ENCODE measurements around the gene NEMP2.
A peak's percentile ranks its signal among the peaks of the same experiment; 100 is the strongest.

Gene NEMP2

DNA sequence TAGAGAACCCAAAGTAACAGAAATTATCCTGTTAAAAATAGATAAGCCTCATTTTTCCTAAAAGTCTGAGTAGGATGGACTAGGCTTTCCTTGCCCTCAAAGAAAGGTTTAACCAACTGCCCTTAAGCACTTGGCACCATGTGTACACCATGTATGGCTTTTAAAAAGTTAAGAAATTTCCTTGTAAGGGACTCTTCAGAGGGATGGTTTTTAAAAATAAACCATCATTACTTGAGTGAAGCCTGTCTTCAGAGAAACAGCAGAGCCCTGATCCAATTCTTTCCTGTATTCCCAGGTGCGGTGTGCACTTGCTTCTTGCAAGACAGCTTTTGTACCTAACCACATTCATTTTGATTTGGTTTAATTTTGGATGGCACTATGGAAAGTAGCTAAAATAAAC lies 1.1 kb upstream of the NEMP2 start:
- ATAC-seq: peak; percentile 11; the same call in 1 of the 3 replicates
- TF ChIP-seq SNAI2 (CRISPR knock-in tag; IDR thresholded peaks at IDR 0.05) (no peak), CSDC2 (CRISPR knock-in tag; IDR thresholded peaks at IDR 0.05) (no peak), GLIS3 (CRISPR knock-in tag; IDR thresholded peaks at IDR 0.05) (no peak), PPARA (CRISPR knock-in tag; IDR thresholded peaks at IDR 0.05; ENCODE audit: borderline replicate concordance) (no peak), ZNF8 (CRISPR knock-in tag; IDR thresholded peaks at IDR 0.05) (no peak), ZNF70 (CRISPR knock-in tag; IDR thresholded peaks at IDR 0.05) (no peak), ISL1 (CRISPR knock-in tag; IDR thresholded peaks at IDR 0.05) (no peak), ZFP30 (CRISPR knock-in tag; IDR thresholded peaks at IDR 0.05) (no peak), TCF4 (CRISPR knock-in tag; IDR thresholded peaks at IDR 0.05; ENCODE audit: borderline replicate concordance) (no peak), BACH2 (CRISPR knock-in tag; IDR thresholded peaks at IDR 0.05; ENCODE audit: borderline replicate concordance) (no peak), TOX (CRISPR knock-in tag; IDR thresholded peaks at IDR 0.05; ENCODE audit: borderline replicate concordance) (no peak)
- TF ChIP-seq, protein P1, sequence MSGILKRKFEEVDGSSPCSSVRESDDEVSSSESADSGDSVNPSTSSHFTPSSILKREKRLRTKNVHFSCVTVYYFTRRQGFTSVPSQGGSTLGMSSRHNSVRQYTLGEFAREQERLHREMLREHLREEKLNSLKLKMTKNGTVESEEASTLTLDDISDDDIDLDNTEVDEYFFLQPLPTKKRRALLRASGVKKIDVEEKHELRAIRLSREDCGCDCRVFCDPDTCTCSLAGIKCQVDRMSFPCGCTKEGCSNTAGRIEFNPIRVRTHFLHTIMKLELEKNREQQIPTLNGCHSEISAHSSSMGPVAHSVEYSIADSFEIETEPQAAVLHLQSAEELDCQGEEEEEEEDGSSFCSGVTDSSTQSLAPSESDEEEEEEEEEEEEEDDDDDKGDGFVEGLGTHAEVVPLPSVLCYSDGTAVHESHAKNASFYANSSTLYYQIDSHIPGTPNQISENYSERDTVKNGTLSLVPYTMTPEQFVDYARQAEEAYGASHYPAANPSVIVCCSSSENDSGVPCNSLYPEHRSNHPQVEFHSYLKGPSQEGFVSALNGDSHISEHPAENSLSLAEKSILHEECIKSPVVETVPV (CRISPR knock-in tag; IDR thresholded peaks at IDR 0.05): no peak
- TF ChIP-seq, protein P2, sequence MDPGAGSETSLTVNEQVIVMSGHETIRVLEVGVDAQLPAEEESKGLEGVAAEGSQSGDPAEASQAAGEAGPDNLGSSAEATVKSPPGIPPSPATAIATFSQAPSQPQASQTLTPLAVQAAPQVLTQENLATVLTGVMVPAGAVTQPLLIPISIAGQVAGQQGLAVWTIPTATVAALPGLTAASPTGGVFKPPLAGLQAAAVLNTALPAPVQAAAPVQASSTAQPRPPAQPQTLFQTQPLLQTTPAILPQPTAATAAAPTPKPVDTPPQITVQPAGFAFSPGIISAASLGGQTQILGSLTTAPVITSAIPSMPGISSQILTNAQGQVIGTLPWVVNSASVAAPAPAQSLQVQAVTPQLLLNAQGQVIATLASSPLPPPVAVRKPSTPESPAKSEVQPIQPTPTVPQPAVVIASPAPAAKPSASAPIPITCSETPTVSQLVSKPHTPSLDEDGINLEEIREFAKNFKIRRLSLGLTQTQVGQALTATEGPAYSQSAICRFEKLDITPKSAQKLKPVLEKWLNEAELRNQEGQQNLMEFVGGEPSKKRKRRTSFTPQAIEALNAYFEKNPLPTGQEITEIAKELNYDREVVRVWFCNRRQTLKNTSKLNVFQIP (CRISPR knock-in tag; IDR thresholded peaks at IDR 0.05; ENCODE audit: borderline replicate concordance, low read depth): no peak

DNA sequence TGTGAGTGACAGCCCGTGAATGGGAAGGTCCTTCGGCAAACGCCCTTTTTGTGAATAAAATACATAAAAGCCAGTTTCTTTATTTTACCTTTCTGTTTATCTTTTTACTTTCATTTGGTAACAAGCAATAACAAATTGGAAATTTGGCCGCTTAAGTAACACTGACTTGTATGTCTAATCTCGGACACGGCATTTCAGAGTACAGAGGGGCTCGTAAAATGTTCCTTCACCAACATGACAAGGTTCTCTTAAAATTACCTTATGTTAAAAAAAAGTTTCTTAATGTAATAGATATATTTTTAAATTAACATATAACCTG lies 558 bp upstream of the NEMP2 start:
- no peak; the same call in 2 of the 3 replicates for ATAC-seq
- no peak for TF ChIP-seq CSDC2 (CRISPR knock-in tag; IDR thresholded peaks at IDR 0.05)
- TF ChIP-seq, protein P1 (CRISPR knock-in tag; IDR thresholded peaks at IDR 0.05): no peak

DNA sequence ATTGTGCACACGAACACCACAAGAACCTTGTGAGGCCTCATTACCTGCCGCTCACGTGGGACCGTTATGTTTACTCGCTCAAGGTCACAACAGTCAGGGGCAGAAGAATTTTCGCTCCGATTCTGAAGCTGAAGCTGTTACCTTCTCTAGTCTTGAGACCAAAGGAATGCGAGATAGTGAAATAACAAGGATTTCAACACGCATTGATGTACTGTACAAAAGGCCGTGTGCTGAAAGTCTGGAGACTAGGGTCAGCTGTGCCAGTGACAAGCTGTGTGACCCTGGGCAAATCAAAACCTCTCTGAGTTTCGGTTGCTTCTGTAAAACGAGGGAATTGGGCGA lies 583 bp downstream of the NEMP2 start:
- no peak for ATAC-seq
- TF ChIP-seq ZC3H10 (CRISPR knock-in tag; IDR thresholded peaks at IDR 0.05) (no peak), CSDC2 (CRISPR knock-in tag; IDR thresholded peaks at IDR 0.05) (no peak), ZNF70 (CRISPR knock-in tag; IDR thresholded peaks at IDR 0.05) (no peak), ESRRG (CRISPR knock-in tag; IDR thresholded peaks at IDR 0.05) (no peak), OSR1 (CRISPR knock-in tag; IDR thresholded peaks at IDR 0.05) (no peak), TOX (CRISPR knock-in tag; IDR thresholded peaks at IDR 0.05; ENCODE audit: borderline replicate concordance) (no peak), ZNF8 (CRISPR knock-in tag; IDR thresholded peaks at IDR 0.05) (no peak), TCF4 (CRISPR knock-in tag; IDR thresholded peaks at IDR 0.05; ENCODE audit: borderline replicate concordance) (no peak), ZFP30 (CRISPR knock-in tag; IDR thresholded peaks at IDR 0.05) (no peak), SNAI2 (CRISPR knock-in tag; IDR thresholded peaks at IDR 0.05) (no peak)
- TF ChIP-seq, protein P3, sequence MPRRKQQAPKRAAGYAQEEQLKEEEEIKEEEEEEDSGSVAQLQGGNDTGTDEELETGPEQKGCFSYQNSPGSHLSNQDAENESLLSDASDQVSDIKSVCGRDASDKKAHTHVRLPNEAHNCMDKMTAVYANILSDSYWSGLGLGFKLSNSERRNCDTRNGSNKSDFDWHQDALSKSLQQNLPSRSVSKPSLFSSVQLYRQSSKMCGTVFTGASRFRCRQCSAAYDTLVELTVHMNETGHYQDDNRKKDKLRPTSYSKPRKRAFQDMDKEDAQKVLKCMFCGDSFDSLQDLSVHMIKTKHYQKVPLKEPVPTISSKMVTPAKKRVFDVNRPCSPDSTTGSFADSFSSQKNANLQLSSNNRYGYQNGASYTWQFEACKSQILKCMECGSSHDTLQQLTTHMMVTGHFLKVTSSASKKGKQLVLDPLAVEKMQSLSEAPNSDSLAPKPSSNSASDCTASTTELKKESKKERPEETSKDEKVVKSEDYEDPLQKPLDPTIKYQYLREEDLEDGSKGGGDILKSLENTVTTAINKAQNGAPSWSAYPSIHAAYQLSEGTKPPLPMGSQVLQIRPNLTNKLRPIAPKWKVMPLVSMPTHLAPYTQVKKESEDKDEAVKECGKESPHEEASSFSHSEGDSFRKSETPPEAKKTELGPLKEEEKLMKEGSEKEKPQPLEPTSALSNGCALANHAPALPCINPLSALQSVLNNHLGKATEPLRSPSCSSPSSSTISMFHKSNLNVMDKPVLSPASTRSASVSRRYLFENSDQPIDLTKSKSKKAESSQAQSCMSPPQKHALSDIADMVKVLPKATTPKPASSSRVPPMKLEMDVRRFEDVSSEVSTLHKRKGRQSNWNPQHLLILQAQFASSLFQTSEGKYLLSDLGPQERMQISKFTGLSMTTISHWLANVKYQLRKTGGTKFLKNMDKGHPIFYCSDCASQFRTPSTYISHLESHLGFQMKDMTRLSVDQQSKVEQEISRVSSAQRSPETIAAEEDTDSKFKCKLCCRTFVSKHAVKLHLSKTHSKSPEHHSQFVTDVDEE (CRISPR knock-in tag; IDR thresholded peaks at IDR 0.05): no peak
- TF ChIP-seq, protein P1 (CRISPR knock-in tag; IDR thresholded peaks at IDR 0.05): no peak

DNA sequence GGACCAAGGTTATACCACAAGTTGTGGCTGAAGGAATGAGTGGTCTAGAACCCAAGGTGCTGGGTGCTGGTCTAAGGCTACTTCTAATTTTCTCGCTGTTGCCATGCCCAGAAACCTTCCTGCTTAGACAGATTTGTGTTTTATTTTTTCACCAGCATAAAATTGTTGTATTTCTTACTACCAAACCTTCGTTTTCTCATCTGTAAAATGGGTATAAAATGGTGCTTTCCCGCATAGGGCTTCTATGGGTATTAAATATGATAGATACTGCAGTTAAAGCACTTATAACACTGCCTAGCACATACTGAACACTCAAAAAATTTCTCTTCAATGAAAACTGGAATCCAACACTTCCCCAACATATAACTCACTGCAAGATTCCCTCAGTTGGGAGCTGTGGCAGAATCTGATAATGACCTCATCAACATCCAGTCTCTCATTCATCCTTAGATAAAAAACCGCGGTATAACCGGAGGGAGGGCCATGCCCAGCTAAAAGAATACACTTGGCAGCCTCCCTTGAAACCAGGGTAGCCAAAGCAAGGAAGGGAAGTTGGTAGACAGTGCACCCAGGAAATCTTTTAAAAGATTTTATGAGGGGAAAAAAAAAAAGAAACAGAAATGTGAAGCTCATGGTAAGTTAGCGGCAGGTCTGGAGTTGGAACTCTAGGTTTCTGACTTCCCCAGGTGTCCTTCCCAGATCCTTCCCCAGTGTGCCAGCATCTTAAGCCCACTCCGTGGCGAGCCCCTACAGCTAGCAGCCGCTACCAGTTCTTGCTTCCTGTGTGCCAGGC lies 1.2 kb downstream of the NEMP2 start:
- ATAC-seq: no peak
- no peak for TF ChIP-seq ZNF565 (CRISPR knock-in tag; conservative IDR thresholded peaks at IDR 0.05; ENCODE audit: low read depth)
- TF ChIP-seq, protein P4, sequence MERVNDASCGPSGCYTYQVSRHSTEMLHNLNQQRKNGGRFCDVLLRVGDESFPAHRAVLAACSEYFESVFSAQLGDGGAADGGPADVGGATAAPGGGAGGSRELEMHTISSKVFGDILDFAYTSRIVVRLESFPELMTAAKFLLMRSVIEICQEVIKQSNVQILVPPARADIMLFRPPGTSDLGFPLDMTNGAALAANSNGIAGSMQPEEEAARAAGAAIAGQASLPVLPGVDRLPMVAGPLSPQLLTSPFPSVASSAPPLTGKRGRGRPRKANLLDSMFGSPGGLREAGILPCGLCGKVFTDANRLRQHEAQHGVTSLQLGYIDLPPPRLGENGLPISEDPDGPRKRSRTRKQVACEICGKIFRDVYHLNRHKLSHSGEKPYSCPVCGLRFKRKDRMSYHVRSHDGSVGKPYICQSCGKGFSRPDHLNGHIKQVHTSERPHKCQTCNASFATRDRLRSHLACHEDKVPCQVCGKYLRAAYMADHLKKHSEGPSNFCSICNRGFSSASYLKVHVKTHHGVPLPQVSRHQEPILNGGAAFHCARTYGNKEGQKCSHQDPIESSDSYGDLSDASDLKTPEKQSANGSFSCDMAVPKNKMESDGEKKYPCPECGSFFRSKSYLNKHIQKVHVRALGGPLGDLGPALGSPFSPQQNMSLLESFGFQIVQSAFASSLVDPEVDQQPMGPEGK (CRISPR knock-in tag; IDR thresholded peaks at IDR 0.05; ENCODE audit: borderline replicate concordance): no peak
- no peak for TF ChIP-seq GLIS3 (CRISPR knock-in tag; IDR thresholded peaks at IDR 0.05)
- no peak for TF ChIP-seq OSR1 (CRISPR knock-in tag; IDR thresholded peaks at IDR 0.05)
- no peak for TF ChIP-seq ZC3H10 (CRISPR knock-in tag; IDR thresholded peaks at IDR 0.05)
- TF ChIP-seq ZFP30 (CRISPR knock-in tag; IDR thresholded peaks at IDR 0.05): no peak
- no peak for TF ChIP-seq TCF4 (CRISPR knock-in tag; IDR thresholded peaks at IDR 0.05; ENCODE audit: borderline replicate concordance)
- no peak for TF ChIP-seq ZFP3 (CRISPR knock-in tag; IDR thresholded peaks at IDR 0.05)
- TF ChIP-seq, protein P5, sequence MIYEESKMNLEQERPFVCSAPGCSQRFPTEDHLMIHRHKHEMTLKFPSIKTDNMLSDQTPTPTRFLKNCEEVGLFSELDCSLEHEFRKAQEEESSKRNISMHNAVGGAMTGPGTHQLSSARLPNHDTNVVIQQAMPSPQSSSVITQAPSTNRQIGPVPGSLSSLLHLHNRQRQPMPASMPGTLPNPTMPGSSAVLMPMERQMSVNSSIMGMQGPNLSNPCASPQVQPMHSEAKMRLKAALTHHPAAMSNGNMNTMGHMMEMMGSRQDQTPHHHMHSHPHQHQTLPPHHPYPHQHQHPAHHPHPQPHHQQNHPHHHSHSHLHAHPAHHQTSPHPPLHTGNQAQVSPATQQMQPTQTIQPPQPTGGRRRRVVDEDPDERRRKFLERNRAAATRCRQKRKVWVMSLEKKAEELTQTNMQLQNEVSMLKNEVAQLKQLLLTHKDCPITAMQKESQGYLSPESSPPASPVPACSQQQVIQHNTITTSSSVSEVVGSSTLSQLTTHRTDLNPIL (CRISPR knock-in tag; IDR thresholded peaks at IDR 0.05; ENCODE audit: low read depth): no peak
- TF ChIP-seq CSDC2 (CRISPR knock-in tag; IDR thresholded peaks at IDR 0.05): no peak
- TF ChIP-seq ZNF70 (CRISPR knock-in tag; IDR thresholded peaks at IDR 0.05): no peak
- no peak for TF ChIP-seq SNAI2 (CRISPR knock-in tag; IDR thresholded peaks at IDR 0.05)
